Motor neuron (in vitro differentiated cells): Measurements from ENCODE around the gene DRD3. TPM values are rescaled to one million over a fixed set of nuclear protein-coding genes. Genes with fewer than 3 reads are reported as not detected.

Experiments
- ATAC-seq, 8 experiments: fragments of 200-7000 bp; cut with Tn5 transposase; replicated peaks in 6 of 8; 2 replicates each; pipeline ENCODE4 v1.8.0; 2021; ENCODE audit warnings: mild to moderate bottlenecking in 8 of 8, moderate library complexity in 8 of 8
- H3K27ac ChIP-seq, 2 donors: fragments of 250-450 bp; sonication (Bioruptor Pico); 2 replicates each; pipeline ENCODE4 v1.9.0; 2021; ENCODE audit warnings: antibody characterized with exemption in 2 of 2, mild to moderate bottlenecking in 2 of 2, moderate library complexity in 1 of 2
- H3K4me1 ChIP-seq, 2 donors: fragments of 250-450 bp; sonication (Bioruptor Pico); replicated peaks in 1 of 2; 2 replicates each; pipeline ENCODE4 v1.6.1; 2021; ENCODE audit warnings: antibody characterized with exemption in 2 of 2, mild to moderate bottlenecking in 2 of 2, moderate library complexity in 1 of 2
- H3K4me3 ChIP-seq, 5 donors: fragments of 250-450 bp; sonication (Bioruptor Pico); 2 replicates each; pipeline ENCODE4 v1.9.0; 2021; ENCODE audit warnings: antibody characterized with exemption in 5 of 5, mild to moderate bottlenecking in 5 of 5, moderate library complexity in 4 of 5
- WGBS, 10 experiments: fragments of 450-650 bp; shearing (Covaris generic); methylation state at CpG; one replicate each; pipeline ENCODE4 v1.0.0; 2022; 5-methylcytosine and 5-hydroxymethylcytosine counted together
- in situ Hi-C, 9 experiments: fragments of 400-800 bp; cut with MboI; loops; one replicate each; pipeline ENCODE4 v1.15.0; 2021; ENCODE audit warnings: low sequenced_read_pairs in 9 of 9, low pct_unique_long_range_greater_than_20kb in 2 of 9; ENCODE audit not compliant: unreplicated experiment in 9 of 9
- total RNA-seq, 8 experiments: library from RNA; unstranded; fragments of 300-600 nt; gene quantifications; 2 replicates each; pipeline versions ENCODE4 v1.2.3 to v1.2.4, GENCODE V29; 2022

DRD3 gene
- total RNA-seq, 8 experiments from 2014 or later = 0.21 to 0.33 (median 0.25) TPM; not detected in 4

DNA sequence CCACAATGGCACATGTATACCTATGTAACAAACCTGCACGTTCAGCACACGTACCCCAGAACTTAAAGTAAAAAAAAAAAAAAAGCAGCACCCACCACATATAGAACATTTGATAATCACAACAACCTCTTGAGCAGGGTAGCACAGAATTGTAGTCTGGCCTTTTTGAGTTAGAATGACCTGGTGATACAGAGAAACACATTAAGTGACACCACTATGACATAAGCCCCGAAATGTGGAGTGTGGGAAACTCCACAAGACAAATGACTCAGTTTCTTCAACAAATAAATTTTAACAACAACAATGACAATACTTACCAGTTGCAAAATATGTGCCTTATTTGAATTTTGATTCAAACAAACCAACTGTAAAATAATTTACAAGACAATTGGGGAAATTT, 46.4 kb downstream of the DRD3 start:
- Histone ChIP-seq H3K27ac (no peak overlapping the region), H3K4me1 (no peaks in the 10 kb centered on the region), H3K4me3 (no peak overlapping the region)
- in situ Hi-C loops = no loop called here
- WGBS, 10 experiments = 83 to 100% (median 90%) methylated on average over 1 to 3 of the region's 3 CpGs; no CpG with 5 or more reads in 4 of the 10 experiments
- ATAC-seq = no peak

- in situ Hi-C loops = no loop called here
- no peak overlapping the region for H3K4me3 ChIP-seq
- whole genome bisulfite sequencing, 10 experiments = 35 to 97% (median 92%) methylated on average over 2 to 7 of the region's 8 CpGs; no CpG with 5 or more reads in 4 of the 10 experiments
Measured at GRCh38 chr3:114128826-114129225, 50.0 kb downstream of the DRD3 start.

DNA sequence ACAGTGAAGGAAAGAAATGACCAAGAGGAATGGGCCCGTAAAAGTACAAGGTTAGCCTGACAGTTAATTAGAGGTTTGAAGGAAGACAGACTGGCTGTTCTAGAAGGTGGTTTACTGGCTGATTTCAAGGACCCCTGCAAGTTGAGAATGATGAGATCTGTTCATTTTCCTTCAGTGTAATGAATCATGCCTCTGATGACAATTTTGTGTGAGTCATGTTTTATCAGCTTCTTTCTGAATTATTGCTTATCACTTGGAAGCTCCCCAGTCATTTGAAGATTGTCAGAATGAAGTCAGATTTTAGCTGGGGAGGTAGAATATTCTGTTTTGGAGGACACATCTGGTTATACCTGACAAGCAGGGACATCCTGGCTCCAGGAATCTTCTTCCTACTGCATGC, 50.6 kb downstream of the DRD3 start:
- 50 to 100% (median 80%) methylated on average over 1 of the region's 1 CpG; no CpG with 5 or more reads in 3 of the 10 experiments for WGBS, 10 experiments
- Histone ChIP-seq H3K4me3 (no peak overlapping the region), H3K27ac (no peak overlapping the region), H3K4me1 (no peaks in the 10 kb centered on the region)
- in situ Hi-C loops = no loop called here
- ATAC-seq = peak in 4 of 8 experiments; percentile 31 to 61 (median 46)

More at GRCh38 chr3:114128826-114129225, 50.0 kb downstream of the DRD3 start:
- ATAC-seq = no peak
- Histone ChIP-seq H3K4me1 (no peaks in the 10 kb centered on the region), H3K27ac (no peak overlapping the region)

DNA sequence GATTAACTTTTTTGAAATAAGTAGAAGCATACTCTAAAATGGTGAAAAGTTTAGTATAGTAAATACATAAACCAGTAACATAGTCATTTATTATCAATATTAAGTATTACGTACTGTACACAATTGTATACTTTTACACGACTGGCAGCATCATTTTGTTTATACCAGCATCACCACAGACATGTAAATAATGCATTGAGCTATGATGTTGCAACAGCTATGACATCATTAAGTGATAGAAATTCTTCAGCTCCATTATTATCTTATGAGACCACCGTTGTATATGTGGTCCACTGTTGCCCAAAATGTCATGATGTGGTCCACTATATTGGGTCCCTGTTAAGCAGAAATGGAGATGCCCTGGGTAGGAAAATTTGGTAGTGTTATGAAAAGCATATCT, 51.3 kb downstream of the DRD3 start:
- Histone ChIP-seq H3K4me3 (no peak overlapping the region), H3K27ac (no peak overlapping the region), H3K4me1 (peaks cover 4% of the 10 kb centered on the region in 2 donors)
- 58 to 100% (median 80%) methylated on average over 1 to 3 of the region's 3 CpGs; no CpG with 5 or more reads in 3 of the 10 experiments for WGBS, 10 experiments
- in situ Hi-C loops = no loop called here
- no peak for ATAC-seq

DNA sequence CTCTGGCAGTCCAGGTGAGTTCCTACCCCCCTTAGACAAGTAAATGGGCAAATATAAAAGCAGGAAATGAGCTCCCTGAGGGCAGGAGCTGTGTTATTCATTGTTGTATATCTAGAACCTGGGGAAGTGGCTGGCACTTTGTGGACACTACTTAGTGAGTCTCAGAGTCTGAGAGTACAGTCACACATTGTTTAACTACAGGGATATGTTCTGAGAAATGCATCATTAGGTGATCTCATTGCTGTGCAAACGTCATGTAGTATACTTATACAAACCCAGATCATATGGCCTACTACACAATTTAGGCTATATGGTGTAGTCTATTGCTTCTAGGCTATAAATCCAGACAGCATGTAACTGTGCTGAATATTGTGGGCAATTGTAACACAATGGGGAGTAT, 52.4 kb downstream of the DRD3 start:
- ATAC-seq = no peak
- Histone ChIP-seq H3K27ac (no peak overlapping the region), H3K4me3 (no peak overlapping the region), H3K4me1 (peaks cover 11 to 13% of the 10 kb centered on the region in 2 donors)
- 0 to 100% (median 33%) methylated on average over 1 of the region's 1 CpG; no CpG with 5 or more reads in 3 of the 10 experiments for WGBS, 10 experiments
- in situ Hi-C loops = no loop called here

GRCh38 chr3:114122027-114122709, 56.7 kb downstream of the DRD3 start:
- in situ Hi-C loops = no loop called here
- no peak overlapping the region for H3K4me3 ChIP-seq
- peaks cover 12 to 13% of the 10 kb centered on the region in 2 donors for H3K4me1 ChIP-seq
- WGBS, 10 experiments = 0 to 50% (median 11%) methylated on average over 1 to 4 of the region's 4 CpGs; no CpG with 5 or more reads in 2 of the 10 experiments
- no peak overlapping the region for H3K27ac ChIP-seq
- peak in 6 of 8 experiments; percentile 37 to 94 (median 90) for ATAC-seq

GRCh38 chr3:114120211-114120610, 58.6 kb downstream of the DRD3 start:
- in situ Hi-C loops = no loop called here
- no peak for ATAC-seq
- WGBS, 10 experiments = 58 to 97% (median 91%) methylated on average over 2 to 3 of the region's 3 CpGs; no CpG with 5 or more reads in 4 of the 10 experiments
- no peak overlapping the region for H3K27ac ChIP-seq
- H3K4me1 ChIP-seq = peaks cover 12 to 13% of the 10 kb centered on the region in 2 donors
- no peak overlapping the region for H3K4me3 ChIP-seq

DNA sequence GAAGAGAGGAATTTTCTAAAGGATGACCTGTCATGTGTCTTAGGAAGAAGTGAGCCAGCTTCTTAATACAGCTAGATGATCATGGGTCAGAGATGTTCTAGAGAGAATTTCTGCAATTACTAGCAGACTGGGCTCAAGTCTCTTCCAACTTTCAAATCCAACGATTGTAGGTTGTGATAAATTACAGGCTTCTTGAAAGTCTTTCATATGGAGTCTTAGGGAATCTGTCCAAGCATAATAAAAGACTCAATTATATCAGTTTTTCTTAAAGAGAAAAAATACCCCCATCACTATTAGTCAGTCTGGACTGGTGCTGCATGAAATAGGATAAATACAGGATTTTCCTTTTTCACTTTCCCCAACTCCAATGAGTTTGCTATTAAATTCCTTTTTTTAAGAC, 59.1 kb downstream of the DRD3 start:
- no peak overlapping the region for H3K27ac ChIP-seq
- no peak for ATAC-seq
- H3K4me3 ChIP-seq = no peak overlapping the region
- peaks cover 12 to 13% of the 10 kb centered on the region in 2 donors for H3K4me1 ChIP-seq
- WGBS, 10 experiments = 0 to 83% (median 33%) methylated on average over 1 of the region's 1 CpG; no CpG with 5 or more reads in 3 of the 10 experiments
- in situ Hi-C loops = no loop called here

GRCh38 chr3:114115143-114115542, 63.7 kb downstream of the DRD3 start:
- 18 to 92% (median 82%) methylated on average over 1 to 7 of the region's 7 CpGs; no CpG with 5 or more reads in 1 of the 10 experiments for WGBS, 10 experiments
- H3K4me1 ChIP-seq = no peaks in the 10 kb centered on the region
- H3K4me3 ChIP-seq = no peak overlapping the region
- H3K27ac ChIP-seq = no peak overlapping the region
- in situ Hi-C loops = no loop called here
- ATAC-seq = peak in 5 of 8 experiments; percentile 71 to 96 (median 93)

GRCh38 chr3:114114719-114115118, 64.1 kb downstream of the DRD3 start:
- no peak overlapping the region for H3K27ac ChIP-seq
- H3K4me1 ChIP-seq = no peaks in the 10 kb centered on the region
- in situ Hi-C loops = no loop called here
- ATAC-seq = peak in 6 of 8 experiments; percentile 22 to 77 (median 52)
- no peak overlapping the region for H3K4me3 ChIP-seq
- 0 to 100% (median 75%) methylated on average over 1 to 3 of the region's 3 CpGs; no CpG with 5 or more reads in 2 of the 10 experiments for WGBS, 10 experiments

- Histone ChIP-seq H3K27ac (no peak overlapping the region), H3K4me1 (no peaks in the 10 kb centered on the region), H3K4me3 (no peak overlapping the region)
- no peak for ATAC-seq
- 46 to 100% (median 78%) methylated on average over 1 to 6 of the region's 6 CpGs for WGBS, 10 experiments
- in situ Hi-C loops = no loop called here
Measured at GRCh38 chr3:114112696-114113095, 66.2 kb downstream of the DRD3 start.

- WGBS, 10 experiments = 50 to 100% (median 79%) methylated on average over 1 to 3 of the region's 3 CpGs
- no peak overlapping the region for H3K27ac ChIP-seq
- H3K4me3 ChIP-seq = no peak overlapping the region
- H3K4me1 ChIP-seq = no peaks in the 10 kb centered on the region
- ATAC-seq = no peak
- in situ Hi-C loops = no loop called here
Measured at GRCh38 chr3:114111060-114111770, 67.6 kb downstream of the DRD3 start.

GRCh38 chr3:114110439-114110838, 68.4 kb downstream of the DRD3 start:
- no peaks in the 10 kb centered on the region for H3K4me1 ChIP-seq
- H3K4me3 ChIP-seq = no peak overlapping the region
- no peak overlapping the region for H3K27ac ChIP-seq
- no peak for ATAC-seq
- 42 to 81% (median 70%) methylated on average over 3 to 5 of the region's 5 CpGs; no CpG with 5 or more reads in 1 of the 10 experiments for WGBS, 10 experiments
- in situ Hi-C loops = no loop called here
